Melanocyte of skin (primary cell): ENCODE results near the gene NRK. TPM values are rescaled to one million over a fixed set of nuclear protein-coding genes. Genes with fewer than 3 reads are reported as not detected.

Experiments
- total RNA-seq, 2 donors: library from RNA; depleted of rRNA; stranded (reverse); fragments of >200 nt; gene quantifications; 2 replicates each; pipeline ENCODE4 v1.2.3, GENCODE V29; 2012

Gene NRK
- total RNA-seq, result under 1 TPM in 1 of 2 donors, not detected in 1; under 0.01 TPM

DNA sequence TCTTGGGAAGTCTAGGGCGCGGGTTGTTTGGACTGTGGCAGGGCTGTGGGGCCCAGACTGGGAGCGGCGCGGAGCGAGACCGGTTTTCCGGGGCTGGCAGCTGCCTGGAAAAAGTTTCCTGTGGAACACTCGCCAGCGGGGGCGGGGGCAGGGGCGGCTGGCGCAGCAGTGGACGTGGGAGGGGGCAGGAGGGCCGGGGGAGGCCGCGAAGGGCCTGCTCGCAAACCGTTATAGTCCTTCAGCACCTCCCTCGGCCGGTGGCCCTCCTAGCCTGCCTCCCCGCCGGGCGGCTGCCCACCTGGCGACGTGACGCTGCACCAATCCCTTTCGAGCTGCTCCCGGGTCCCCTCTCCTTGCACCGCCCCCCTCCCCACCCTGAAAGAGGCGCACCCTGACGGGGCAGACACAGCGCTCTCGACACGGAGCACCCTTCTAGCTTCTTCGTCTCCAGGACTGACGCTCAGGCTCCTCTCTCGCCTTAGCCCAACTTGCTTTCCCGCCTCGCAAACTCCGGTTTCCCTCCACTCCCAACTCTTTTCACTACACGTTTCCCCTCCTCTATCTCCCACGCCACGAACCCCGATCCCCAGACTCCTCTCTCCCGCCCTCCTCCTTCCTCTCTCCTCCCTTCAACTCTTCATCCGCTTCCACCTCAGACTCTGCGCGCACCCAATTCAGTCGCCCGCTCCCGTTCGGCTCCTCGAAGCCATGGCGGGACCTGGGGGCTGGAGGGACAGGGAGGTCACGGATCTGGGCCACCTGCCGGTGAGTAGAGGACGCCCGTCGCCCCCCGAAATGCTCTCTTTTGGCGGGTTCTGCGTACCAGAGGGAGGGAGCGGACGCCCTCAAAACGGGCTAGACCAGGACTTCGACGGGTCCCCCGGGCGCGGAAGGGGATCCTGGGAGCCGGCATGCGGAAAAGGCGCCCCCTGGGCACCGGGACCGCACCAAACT lies at the start of gene NRK:
NRK (plus strand) TSS at position 402 of the 954 bp plus-strand sequence; CDS start at position 709, 307 bp downstream.

Other genes with a start within 250 kb of the NRK start
- gene SERPINA7, start 216.2 kb downstream of the NRK start, total RNA-seq, result not detected